Skeletal muscle cell (primary cell): ENCODE data around the gene PRPS1.
"Not testable (repeated sequence)": the region's sequence is repeated elsewhere in the genome, so short reads cannot be mapped to it uniquely, and the experiment has no call there.

Source experiments
- DNase-seq: peaks from one replicate; pipeline ENCODE4 v3.0.0-alpha.2; 2010; ENCODE audit warnings: low read depth
- H3K4me3 ChIP-seq: 2 replicates; pipeline ENCODE4 v1.5.1; 2011; ENCODE audit warnings: low read depth, mild to moderate bottlenecking, control low read depth, low read length, moderate library complexity

Gene PRPS1

GRCh38 chrX:107627838-107628661 lies at the start of gene PRPS1:
TSS of gene PRPS1 (plus strand) at chrX:107628510. CDS start at chrX:107628629, 119 bp downstream.
- peak within 1 kb of the TSS; percentile 67 for H3K4me3 ChIP-seq
- peak; percentile 86 for DNase-seq

DNA sequence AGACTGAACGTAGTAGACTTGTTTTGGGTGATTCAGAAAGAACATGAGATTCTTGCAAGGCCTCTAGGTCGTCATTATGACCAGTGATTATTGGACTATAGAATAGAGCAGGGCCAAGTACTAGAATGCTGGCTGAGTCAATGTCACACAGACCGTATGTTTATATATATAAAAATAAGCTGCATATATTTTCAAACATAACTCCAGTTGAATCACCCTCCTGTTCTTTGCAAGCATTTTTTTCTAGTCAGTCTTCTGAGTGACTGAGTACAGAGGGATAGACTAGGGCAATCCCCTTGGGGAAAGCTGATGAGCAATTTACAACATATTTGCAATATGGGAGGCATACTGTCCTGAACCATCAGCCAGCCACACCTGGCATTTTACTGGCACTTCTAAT lies 48.4 kb upstream of the PRPS1 start:
- DNase-seq, result no peak
- H3K4me3 ChIP-seq, result no peak overlapping the region

GRCh38 chrX:107581923-107582322 lies 46.4 kb upstream of the PRPS1 start:
- DNase-seq, result no peak
- H3K4me3 ChIP-seq, result no peak overlapping the region

- no peak overlapping the region for H3K4me3 ChIP-seq
- DNase-seq, result no peak
Measured at GRCh38 chrX:107589243-107589642, 39.1 kb upstream of the PRPS1 start.

- no peak for DNase-seq
- H3K4me3 ChIP-seq, result no peak overlapping the region
Measured at GRCh38 chrX:107596651-107597050, 31.7 kb upstream of the PRPS1 start.

- H3K4me3 ChIP-seq, result no peak overlapping the region
- no peak for DNase-seq
Measured at GRCh38 chrX:107597264-107597663, 31.0 kb upstream of the PRPS1 start.

GRCh38 chrX:107597791-107598190 lies 30.5 kb upstream of the PRPS1 start:
- no peak for DNase-seq
- no peak overlapping the region for H3K4me3 ChIP-seq

DNA sequence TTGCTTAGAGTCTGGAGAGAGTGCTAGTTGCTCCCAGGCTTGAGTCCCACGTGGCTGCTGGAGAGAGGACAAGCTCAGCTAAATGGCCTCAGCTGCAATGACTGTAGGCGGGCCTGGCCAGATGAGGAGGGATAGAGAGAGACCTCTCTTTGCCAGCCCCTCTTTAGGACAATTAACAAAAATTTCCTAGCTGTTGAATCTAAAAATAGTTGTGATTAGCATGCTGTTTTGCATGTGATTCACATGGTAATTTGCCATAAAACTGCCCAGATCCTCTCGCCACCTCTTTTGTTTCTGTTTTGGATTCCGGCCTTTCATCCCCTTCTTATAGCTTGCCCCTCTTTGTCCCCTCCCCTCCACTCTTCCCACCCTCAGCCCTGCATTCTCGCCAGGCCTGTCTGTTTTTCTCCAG lies 28.9 kb upstream of the PRPS1 start:
- H3K4me3 ChIP-seq, result no peak overlapping the region
- no peak for DNase-seq

- no peak for DNase-seq
- H3K4me3 ChIP-seq, result no peak overlapping the region
Measured at GRCh38 chrX:107600366-107600765, 27.9 kb upstream of the PRPS1 start.

DNA sequence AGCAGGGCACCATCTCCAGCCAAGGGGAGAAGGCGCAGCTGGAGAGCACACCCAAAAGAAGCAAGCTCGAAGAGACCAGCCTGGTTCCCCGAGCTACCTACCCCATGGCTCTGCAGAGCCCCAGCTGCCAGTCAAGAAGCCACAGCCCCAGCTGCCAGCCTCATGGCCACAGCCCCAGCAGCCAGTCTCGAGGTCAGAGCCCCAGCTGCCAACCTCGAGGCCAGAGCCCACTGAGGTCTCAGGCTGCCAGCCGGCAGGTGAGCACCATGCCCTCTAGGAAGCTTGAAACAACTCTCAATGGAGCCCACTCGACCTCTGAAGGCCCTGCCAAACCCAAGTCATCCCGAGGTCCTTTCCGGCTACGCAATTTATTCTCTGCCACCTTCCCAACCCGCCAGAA lies 27.0 kb upstream of the PRPS1 start:
- DNase-seq, result no peak
- no peak overlapping the region for H3K4me3 ChIP-seq

- DNase-seq, result no peak
Measured at GRCh38 chrX:107601759-107602158, 26.6 kb upstream of the PRPS1 start.

GRCh38 chrX:107602694-107603239 lies 25.5 kb upstream of the PRPS1 start:
- no peak for DNase-seq

More at GRCh38 chrX:107601759-107602158, 26.6 kb upstream of the PRPS1 start:
- no peak overlapping the region for H3K4me3 ChIP-seq

GRCh38 chrX:107603429-107604159 lies 24.7 kb upstream of the PRPS1 start:
- no peak overlapping the region for H3K4me3 ChIP-seq
- no peak for DNase-seq

More at GRCh38 chrX:107602694-107603239, 25.5 kb upstream of the PRPS1 start:
- H3K4me3 ChIP-seq, result no peak overlapping the region

GRCh38 chrX:107609061-107609460 lies 19.2 kb upstream of the PRPS1 start:
- not testable (repeated sequence) for H3K4me3 ChIP-seq, DNase-seq

DNA sequence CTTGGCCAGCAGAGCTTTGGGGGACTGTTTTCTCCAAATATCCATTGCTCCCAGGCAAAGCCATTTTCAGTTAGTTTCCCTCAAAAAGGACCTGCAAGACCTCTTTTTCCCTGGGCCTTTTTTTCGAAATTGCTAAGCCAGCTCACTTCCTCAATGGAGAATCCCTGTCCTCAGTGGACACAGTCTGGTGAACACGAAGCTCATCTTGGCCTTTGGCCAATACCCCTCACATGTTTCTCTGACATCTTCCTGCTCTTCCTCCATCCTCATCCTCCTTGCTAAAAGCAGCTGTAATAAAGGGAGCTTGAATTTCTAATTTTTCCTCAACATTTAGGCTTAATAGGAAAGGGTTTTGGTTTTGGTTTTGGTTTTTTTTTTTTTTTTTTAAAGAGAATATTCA lies 17.6 kb upstream of the PRPS1 start:
- H3K4me3 ChIP-seq, result no peak overlapping the region
- no peak for DNase-seq

GRCh38 chrX:107619885-107620322 lies 8.4 kb upstream of the PRPS1 start:
- no peak for DNase-seq
- no peak overlapping the region for H3K4me3 ChIP-seq

DNA sequence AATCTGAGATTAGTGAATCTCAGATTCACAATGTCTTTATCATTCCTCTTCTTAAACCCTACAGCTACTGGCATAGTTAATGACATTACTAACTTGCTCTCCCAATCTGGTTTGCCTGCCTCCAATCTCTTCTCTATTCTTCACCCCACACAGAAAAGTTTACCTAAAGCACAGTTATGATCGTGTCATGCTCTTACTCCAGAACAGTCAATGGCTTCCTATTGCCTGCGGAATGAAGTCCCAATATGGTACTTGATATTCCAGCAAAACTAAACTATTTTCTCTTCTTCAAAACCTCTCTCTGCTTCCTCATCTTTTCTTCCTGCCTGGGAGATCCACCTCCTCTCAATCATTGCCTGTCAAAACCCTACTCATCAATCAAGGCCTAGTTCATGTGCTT lies 3.4 kb upstream of the PRPS1 start:
- no peak for DNase-seq
- no peak overlapping the region for H3K4me3 ChIP-seq

GRCh38 chrX:107625739-107626138 lies 2.6 kb upstream of the PRPS1 start:
- H3K4me3 ChIP-seq, result no peak overlapping the region
- DNase-seq, result no peak

DNA sequence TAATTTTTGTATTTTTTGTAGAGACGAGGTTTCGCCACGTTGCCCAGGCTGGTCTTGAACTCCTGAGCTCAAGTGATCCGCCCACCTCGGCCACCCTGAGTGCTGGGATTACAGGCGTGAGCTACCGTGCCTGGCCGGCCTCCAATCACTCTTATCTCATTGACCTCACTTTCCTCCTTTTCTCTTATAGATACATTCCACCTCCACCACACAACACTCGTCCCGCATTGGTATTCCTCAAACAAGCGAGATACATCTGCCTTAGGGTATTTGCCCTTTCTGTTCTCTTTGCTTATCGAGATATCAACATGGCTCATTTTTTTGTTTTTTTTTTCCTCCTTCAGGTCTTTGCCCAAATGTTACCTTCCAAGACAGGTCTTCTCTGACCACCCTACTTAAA lies 1.8 kb upstream of the PRPS1 start:
- H3K4me3 ChIP-seq, result no peak overlapping the region
- no peak for DNase-seq

- H3K4me3 ChIP-seq, result no peak overlapping the region
- no peak for DNase-seq
Measured at GRCh38 chrX:107626916-107627315, 1.4 kb upstream of the PRPS1 start.
